Small intestine (tissue), 7 donors: ENCODE results near the gene PDCL3. TPM values are rescaled to one million over a fixed set of nuclear protein-coding genes. Genes with fewer than 3 reads are reported as not detected.

Experiments used
- DNase-seq, 2 donors: peaks; one replicate each; pipeline versions ENCODE4 v3.0.0 to v3.0.0-alpha.2; 2013
- FAIRE-seq: peaks from 2 replicates; lab custom pipeline; 2012; peaks lifted over from hg19 to GRCh38; lab: Jason Lieb, UNC
- H3K27ac ChIP-seq, 3 donors: one replicate each; pipeline ENCODE4 v1.5.1; 2013; ENCODE audit warnings: low read length in 2 of 3, mild to moderate bottlenecking in 2 of 3, control low read depth in 1 of 3, inconsistent platforms in 1 of 3, low read depth in 1 of 3, moderate library complexity in 1 of 3
- H3K27me3 ChIP-seq, 3 donors: one replicate each; pipeline ENCODE4 v1.6.1; 2013; ENCODE audit warnings: low read length in 3 of 3, inconsistent platforms in 1 of 3; ENCODE audit not compliant: control insufficient read depth in 3 of 3, insufficient read depth in 3 of 3
- H3K36me3 ChIP-seq, 3 donors: one replicate each; pipeline ENCODE4 v1.6.1; 2013; ENCODE audit warnings: low read length in 3 of 3, inconsistent platforms in 1 of 3, low read depth in 1 of 3, mild to moderate bottlenecking in 1 of 3, moderate library complexity in 1 of 3; ENCODE audit not compliant: control insufficient read depth in 3 of 3, insufficient read depth in 2 of 3
- H3K4me1 ChIP-seq, 3 donors: one replicate each; pipeline ENCODE4 v1.6.1; 2013; ENCODE audit warnings: low read length in 2 of 3, inconsistent platforms in 1 of 3, low read depth in 1 of 3, mild to moderate bottlenecking in 1 of 3, moderate library complexity in 1 of 3; ENCODE audit not compliant: control insufficient read depth in 3 of 3, insufficient read depth in 2 of 3
- H3K4me3 ChIP-seq, 3 donors: one replicate each; pipeline ENCODE4 v1.5.1; 2013; ENCODE audit warnings: low read length in 3 of 3, control low read depth in 1 of 3, inconsistent platforms in 1 of 3, low read depth in 1 of 3, mild to moderate bottlenecking in 1 of 3, moderate library complexity in 1 of 3
- H3K9me3 ChIP-seq, 2 donors: one replicate each; pipeline ENCODE4 v1.6.1; 2013; ENCODE audit warnings: low read depth in 1 of 2, low read length in 1 of 2; ENCODE audit not compliant: control insufficient read depth in 2 of 2, insufficient read depth in 1 of 2
- WGBS, 3 donors: extraction: QIAGEN DNeasy Blood & Tissue Kit; methylation state at CpG; one replicate each; pipeline ENCODE4 v1.1.7; 2013; 5-methylcytosine and 5-hydroxymethylcytosine counted together
- polyA plus RNA-seq, 4 donors: library from polyadenylated mRNA; stranded (reverse) in 3 of 4; unstranded in 1 of 4; fragments of 200-250 nt in 3 of 4; fragments of 120-200 nt in 1 of 4; gene quantifications; one replicate each; pipeline versions ENCODE4 v1.2.1 to v1.2.3, GENCODE V29; 2013
- donor health status: healthy with polysubstance abuse.
- donor health status: control.
- donor health status: control.
- donor health status: Bipolar disorder and iron deficiency.
- donor health status: healthy.

PDCL3 gene
- polyA plus RNA-seq, 4 donors, result 19.2 to 30.8 (median 20.2) TPM

- Histone ChIP-seq H3K27ac (no peak overlapping the region), H3K9me3 (no peaks in the 10 kb centered on the region), H3K27me3 (no peaks in the 10 kb centered on the region), H3K4me3 (no peak overlapping the region), H3K36me3 (no peaks in the 10 kb centered on the region), H3K4me1 (no peaks in the 10 kb centered on the region)
- FAIRE-seq (no peak), DNase-seq (no peak)
- WGBS, 3 donors, result 53 to 67% (median 57%) methylated on average over 5 of the region's 5 CpGs
Observed at GRCh38 chr2:100606332-100606725, 43.5 kb downstream of the PDCL3 start.

- no peak for FAIRE-seq
- WGBS, 3 donors, result 58 to 60% (median 59%) methylated on average over 14 of the region's 14 CpGs
Observed at GRCh38 chr2:100606726-100607343, 44.0 kb downstream of the PDCL3 start.

GRCh38 chr2:100610381-100610831 is 47.6 kb downstream of the PDCL3 start:
- DNase-seq (peak; percentile 54 to 65), FAIRE-seq (no peak)
- no peaks in the 10 kb centered on the region for H3K9me3 ChIP-seq
- 18 to 21% (median 20%) methylated on average over 13 of the region's 13 CpGs for WGBS, 3 donors
- no peaks in the 10 kb centered on the region for H3K36me3 ChIP-seq
- no peak overlapping the region for H3K27ac ChIP-seq
- no peaks in the 10 kb centered on the region for H3K4me1 ChIP-seq
- no peak overlapping the region for H3K4me3 ChIP-seq
- no peaks in the 10 kb centered on the region for H3K27me3 ChIP-seq

More at GRCh38 chr2:100606726-100607343, 44.0 kb downstream of the PDCL3 start:
- Histone ChIP-seq H3K27me3 (no peaks in the 10 kb centered on the region), H3K36me3 (no peaks in the 10 kb centered on the region), H3K4me1 (no peaks in the 10 kb centered on the region), H3K27ac (no peak overlapping the region), H3K4me3 (no peak overlapping the region), H3K9me3 (no peaks in the 10 kb centered on the region)
- peak; percentile 53 to 63 for DNase-seq

- no peaks in the 10 kb centered on the region for H3K9me3 ChIP-seq
- H3K4me3 ChIP-seq, result no peak overlapping the region
- DNase-seq (no peak), FAIRE-seq (no peak)
- no peaks in the 10 kb centered on the region for H3K27me3 ChIP-seq
- no peaks in the 10 kb centered on the region for H3K4me1 ChIP-seq
- no peak overlapping the region for H3K27ac ChIP-seq
- no peaks in the 10 kb centered on the region for H3K36me3 ChIP-seq
- 87 to 90% (median 88%) methylated on average over 24 of the region's 24 CpGs for WGBS, 3 donors
Observed at GRCh38 chr2:100611079-100612029, 48.6 kb downstream of the PDCL3 start.

- no peaks in the 10 kb centered on the region for H3K9me3 ChIP-seq
- 85 to 90% (median 87%) methylated on average over 8 to 9 of the region's 9 CpGs for WGBS, 3 donors
- no peaks in the 10 kb centered on the region for H3K27me3 ChIP-seq
- no peak for DNase-seq
- no peak overlapping the region for H3K27ac ChIP-seq
- H3K4me3 ChIP-seq, result no peak overlapping the region
- no peaks in the 10 kb centered on the region for H3K4me1 ChIP-seq
- FAIRE-seq, result no peak
- H3K36me3 ChIP-seq, result no peaks in the 10 kb centered on the region
Observed at GRCh38 chr2:100612388-100613000, 49.7 kb downstream of the PDCL3 start.

- H3K27ac ChIP-seq, result no peak overlapping the region
- H3K9me3 ChIP-seq, result no peaks in the 10 kb centered on the region
- H3K36me3 ChIP-seq, result no peaks in the 10 kb centered on the region
- DNase-seq, result no peak
- H3K27me3 ChIP-seq, result no peaks in the 10 kb centered on the region
- no peak for FAIRE-seq
- H3K4me3 ChIP-seq, result no peak overlapping the region
- no peaks in the 10 kb centered on the region for H3K4me1 ChIP-seq
- 63 to 65% (median 65%) methylated on average over 1 of the region's 1 CpG for WGBS, 3 donors
Observed at GRCh38 chr2:100613719-100614118, 50.9 kb downstream of the PDCL3 start.

- Histone ChIP-seq H3K36me3 (no peaks in the 10 kb centered on the region), H3K4me1 (no peaks in the 10 kb centered on the region), H3K9me3 (no peaks in the 10 kb centered on the region), H3K4me3 (no peak overlapping the region), H3K27ac (no peak overlapping the region), H3K27me3 (no peaks in the 10 kb centered on the region)
- FAIRE-seq (no peak), DNase-seq (no peak)
- WGBS, 3 donors, result 87 to 90% (median 89%) methylated on average over 11 of the region's 11 CpGs
Observed at GRCh38 chr2:100614455-100615000, 51.7 kb downstream of the PDCL3 start.

- Histone ChIP-seq H3K36me3 (no peaks in the 10 kb centered on the region), H3K9me3 (peaks cover 0 to 3% of the 10 kb centered on the region in 2 donors), H3K4me1 (no peaks in the 10 kb centered on the region), H3K27ac (no peak overlapping the region), H3K27me3 (no peaks in the 10 kb centered on the region), H3K4me3 (no peak overlapping the region)
- WGBS, 3 donors, result 71 to 82% (median 75%) methylated on average over 6 of the region's 6 CpGs
- no peak for FAIRE-seq
- no peak for DNase-seq
Observed at GRCh38 chr2:100615471-100615870, 52.7 kb downstream of the PDCL3 start.
